ENCODE results near the gene ERBB3. TPM values are rescaled to one million over a fixed set of nuclear protein-coding genes. Genes with fewer than 3 reads are reported as not detected.
"Not testable (repeated sequence)": the region's sequence is repeated elsewhere in the genome, so short reads cannot be mapped to it uniquely, and the experiment has no call there.

ERBB3 gene
- total RNA-seq, 1 experiment from 2014 or later: 170 TPM

DNA sequence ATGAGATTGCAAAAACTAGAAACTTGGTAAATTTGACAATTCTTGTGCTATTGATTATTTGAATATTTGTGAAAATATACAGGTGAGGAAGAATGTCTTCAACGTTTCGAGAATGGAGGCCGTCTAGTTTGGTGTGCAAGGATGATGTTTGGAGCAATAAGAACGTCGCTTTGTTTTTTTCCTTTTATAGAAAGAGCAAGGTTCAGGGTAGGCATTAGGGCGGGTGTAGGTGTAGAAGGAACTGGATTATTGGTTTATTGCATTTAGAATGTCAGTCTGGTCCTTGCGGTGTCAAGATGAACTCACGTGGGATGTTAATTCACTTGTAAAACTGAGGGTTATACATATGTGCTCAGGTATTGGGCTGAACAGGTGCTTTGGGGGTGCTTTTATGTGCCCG, 37.1 kb upstream of the ERBB3 start:
- BruUV-seq (replicated peaks): no TSS peak
- no peak for TF ChIP-seq CTCF (IDR thresholded peaks at IDR 0.05; ENCODE audit: unreplicated experiment)
- intact Hi-C loops (cut with micrococcal nuclease; ENCODE audit: unreplicated experiment): loop anchor here (5.0 to 10.0 kb wide), 2 partner anchors 142 to 226 kb away; partner anchors contain the start of genes ORMDL2, SARNP and SMARCC2
- Mint-ChIP-seq H3K27me3 (ENCODE audit: unreplicated experiment) (no peaks in the 10 kb centered on the region), H3K36me3 (ENCODE audit: insufficient read depth, unreplicated experiment) (peaks cover 67% of the 10 kb centered on the region), H3K4me3 (ENCODE audit: low read depth, unreplicated experiment) (peak overlapping the region; percentile 90), H3K27ac (ENCODE audit: unreplicated experiment) (peak overlapping the region; percentile 95), H3K4me1 (ENCODE audit: low read depth, unreplicated experiment) (peaks cover 19% of the 10 kb centered on the region), H3K9me3 (ENCODE audit: low read depth, unreplicated experiment) (no peaks in the 10 kb centered on the region)
- no peak for DNase-seq
- CTCF ChIA-PET: no interaction called here

- peaks cover 19% of the 10 kb centered on the region for H3K4me1 Mint-ChIP-seq (ENCODE audit: low read depth, unreplicated experiment)
- no peak overlapping the region for H3K4me3 Mint-ChIP-seq (ENCODE audit: low read depth, unreplicated experiment)
- no peaks in the 10 kb centered on the region for H3K9me3 Mint-ChIP-seq (ENCODE audit: low read depth, unreplicated experiment)
- no peak for DNase-seq
- intact Hi-C loops (cut with micrococcal nuclease; ENCODE audit: unreplicated experiment): loop anchor here (2.0 to 10.0 kb wide), 3 partner anchors 59 to 139 kb away; partner anchors contain the start of genes PA2G4, RPL41, SMARCC2 and ZC3H10
- no peak for TF ChIP-seq CTCF (IDR thresholded peaks at IDR 0.05; ENCODE audit: unreplicated experiment)
- no TSS peak for BruUV-seq (replicated peaks)
- H3K36me3 Mint-ChIP-seq (ENCODE audit: insufficient read depth, unreplicated experiment): peaks cover 64% of the 10 kb centered on the region
- H3K27me3 Mint-ChIP-seq (ENCODE audit: unreplicated experiment): no peaks in the 10 kb centered on the region
- CTCF ChIA-PET: no interaction called here
- H3K27ac Mint-ChIP-seq (ENCODE audit: unreplicated experiment): no peak overlapping the region
Measured at GRCh38 chr12:56046027-56046780, 33.8 kb upstream of the ERBB3 start.

GRCh38 chr12:56053407-56053893, 26.5 kb upstream of the ERBB3 start:
- H3K4me3 Mint-ChIP-seq (ENCODE audit: low read depth, unreplicated experiment): no peak overlapping the region
- no peaks in the 10 kb centered on the region for H3K9me3 Mint-ChIP-seq (ENCODE audit: low read depth, unreplicated experiment)
- no peaks in the 10 kb centered on the region for H3K27me3 Mint-ChIP-seq (ENCODE audit: unreplicated experiment)
- CTCF ChIA-PET: no interaction called here
- H3K36me3 Mint-ChIP-seq (ENCODE audit: insufficient read depth, unreplicated experiment): peaks cover under 1% of the 10 kb centered on the region
- no peak for DNase-seq
- no peak for TF ChIP-seq CTCF (IDR thresholded peaks at IDR 0.05; ENCODE audit: unreplicated experiment)
- BruUV-seq (replicated peaks): no TSS peak
- intact Hi-C loops (cut with micrococcal nuclease; ENCODE audit: unreplicated experiment): no loop called here
- no peak overlapping the region for H3K27ac Mint-ChIP-seq (ENCODE audit: unreplicated experiment)
- H3K4me1 Mint-ChIP-seq (ENCODE audit: low read depth, unreplicated experiment): no peaks in the 10 kb centered on the region

GRCh38 chr12:56059964-56060363, 20.0 kb upstream of the ERBB3 start:
- H3K27ac Mint-ChIP-seq (ENCODE audit: unreplicated experiment); H3K9me3 Mint-ChIP-seq (ENCODE audit: low read depth, unreplicated experiment); CTCF ChIA-PET; H3K4me1 Mint-ChIP-seq (ENCODE audit: low read depth, unreplicated experiment); H3K4me3 Mint-ChIP-seq (ENCODE audit: low read depth, unreplicated experiment); BruUV-seq (replicated peaks); intact Hi-C loops (cut with micrococcal nuclease; ENCODE audit: unreplicated experiment); H3K27me3 Mint-ChIP-seq (ENCODE audit: unreplicated experiment); H3K36me3 Mint-ChIP-seq (ENCODE audit: insufficient read depth, unreplicated experiment); DNase-seq: not testable (repeated sequence)

- no TSS peak for BruUV-seq (replicated peaks)
- no peaks in the 10 kb centered on the region for H3K9me3 Mint-ChIP-seq (ENCODE audit: low read depth, unreplicated experiment)
- CTCF ChIA-PET: interaction anchor here (0.6 to 0.9 kb wide), 2 partner anchors 59 to 289 kb away, joined by 5 read pairs; no protein-coding TSS in a partner anchor
Measured at GRCh38 chr12:56061982-56062381, 18.0 kb upstream of the ERBB3 start.

More at GRCh38 chr12:56061982-56062381, 18.0 kb upstream of the ERBB3 start:
- TF ChIP-seq CTCF (IDR thresholded peaks at IDR 0.05; ENCODE audit: unreplicated experiment): no peak
- Mint-ChIP-seq H3K4me1 (ENCODE audit: low read depth, unreplicated experiment) (no peaks in the 10 kb centered on the region), H3K27ac (ENCODE audit: unreplicated experiment) (no peak overlapping the region), H3K27me3 (ENCODE audit: unreplicated experiment) (no peaks in the 10 kb centered on the region), H3K36me3 (ENCODE audit: insufficient read depth, unreplicated experiment) (no peaks in the 10 kb centered on the region), H3K4me3 (ENCODE audit: low read depth, unreplicated experiment) (no peak overlapping the region)
- intact Hi-C loops (cut with micrococcal nuclease; ENCODE audit: unreplicated experiment): no loop called here
- no peak for DNase-seq
